SK-N-SH (cell line): ENCODE measurements around the gene KNSTRN. TPM values are rescaled to one million over a fixed set of nuclear protein-coding genes. Genes with fewer than 3 reads are reported as not detected.

Experiments used
- CTCF ChIP-seq: fragments of 200-600 bp; sonication (generic); IDR thresholded peaks from 2 replicates; pipeline ENCODE4 v1.6.1; 2017; ENCODE audit warnings: antibody characterized with exemption, mild to moderate bottlenecking, moderate library complexity
- ELF1 ChIP-seq: IDR thresholded peaks from 2 replicates; pipeline ENCODE4 v1.4.0; 2012
- EP300 ChIP-seq, 2 experiments: IDR thresholded peaks; 2 replicates each; pipeline versions ENCODE4 v1.4.0 to v1.6.1; 2012; ENCODE audit warnings: borderline replicate concordance in 1 of 2, low read depth in 1 of 2, low read length in 1 of 2
- EZH2phosphoT487 ChIP-seq: fragments of 200-600 bp; sonication (generic); IDR thresholded peaks from 2 replicates; pipeline ENCODE4 v1.6.1; 2017; ENCODE audit warnings: low read depth, mixed run types, mild to moderate bottlenecking, antibody characterized with exemption, moderate library complexity, borderline replicate concordance
- FOXM1 ChIP-seq: IDR thresholded peaks from 2 replicates; pipeline ENCODE4 v1.4.0; 2012; ENCODE audit warnings: low read depth, mild to moderate bottlenecking
- GABPA ChIP-seq: IDR thresholded peaks from 2 replicates; pipeline ENCODE4 v1.4.0; 2012; ENCODE audit warnings: low read depth, mild to moderate bottlenecking
- IRF3 ChIP-seq: fragments of 150-350 bp; IDR thresholded peaks from 2 replicates; pipeline ENCODE4 v1.6.1; 2016; ENCODE audit warnings: mild to moderate bottlenecking, low read depth, low read length
- MAX ChIP-seq: IDR thresholded peaks from 2 replicates; pipeline ENCODE4 v1.4.0; 2012; ENCODE audit warnings: low read depth
- MEF2A ChIP-seq: IDR thresholded peaks from 2 replicates; pipeline ENCODE4 v1.4.0; 2012; ENCODE audit warnings: low read depth, borderline replicate concordance
- MXI1 ChIP-seq: IDR thresholded peaks from 2 replicates; pipeline ENCODE4 v1.6.1; 2012; ENCODE audit warnings: mild to moderate bottlenecking, low read depth, low read length, improper control_type of control experiment
- NFIC ChIP-seq: IDR thresholded peaks from 2 replicates; pipeline ENCODE4 v1.4.0; 2012; ENCODE audit warnings: borderline replicate concordance
- NRF1 ChIP-seq: IDR thresholded peaks from 2 replicates; pipeline ENCODE4 v1.6.1; 2012; ENCODE audit warnings: low read depth, mild to moderate bottlenecking, low read length
- PBX3 ChIP-seq: IDR thresholded peaks from 2 replicates; pipeline ENCODE4; 2012
- SIN3A ChIP-seq: IDR thresholded peaks from 2 replicates; pipeline ENCODE4 v1.6.1; 2012; ENCODE audit warnings: low read depth, mild to moderate bottlenecking, low read length, moderate library complexity, borderline replicate concordance
- USF1 ChIP-seq: IDR thresholded peaks from 2 replicates; pipeline ENCODE4 v1.4.0; 2012; ENCODE audit warnings: low read depth, borderline replicate concordance
- USF2 ChIP-seq: fragments of 150-350 bp; IDR thresholded peaks from 2 replicates; pipeline ENCODE4 v1.6.1; 2017; ENCODE audit warnings: antibody characterized with exemption, low read length, low read depth, borderline replicate concordance
- YY1 ChIP-seq: IDR thresholded peaks from 2 replicates; pipeline ENCODE4 v1.4.0; 2012; ENCODE audit warnings: low read depth, mild to moderate bottlenecking
- ZBTB33 ChIP-seq: IDR thresholded peaks from 2 replicates; pipeline ENCODE4 v1.4.0; 2012; ENCODE audit warnings: low read depth, borderline replicate concordance
- polyA plus RNA-seq, 3 experiments: library from polyadenylated mRNA; depleted of rRNA; stranded (reverse); fragments of >200 nt; gene quantifications; 2 replicates each; pipeline ENCODE4 v1.2.3, GENCODE V29; 2012

The KNSTRN gene
- polyA plus RNA-seq, 1 of the 3 experiments (the other 2 are of a cell fraction): 25.5 TPM

GRCh38 chr15:40405501-40406381, 23.2 kb downstream of the KNSTRN start, which contains the start of gene IVD (continued):
- TF ChIP-seq USF1: no peak
- peak; percentile 20; the same call in 1 of the 2 replicates for TF ChIP-seq SIN3A
- 0 out of 2 replicates have a peak, but pooled peaks have one; percentile 10 for TF ChIP-seq NRF1
- no peak for TF ChIP-seq ZBTB33
- TF ChIP-seq IRF3: no peak; the same call in 1 of the 2 replicates
- TF ChIP-seq GABPA: no peak
- peak; percentile 68; the same call in 1 of the 2 replicates for TF ChIP-seq MAX
- TF ChIP-seq PBX3: peak; percentile 99
- no peak for TF ChIP-seq CTCF
- TF ChIP-seq MXI1: peak; percentile 91
- TF ChIP-seq ELF1: no peak
- peak; percentile 88 for TF ChIP-seq YY1
- TF ChIP-seq MEF2A: no peak
- TF ChIP-seq USF2: no peak
- TF ChIP-seq EP300 (IDR thresholded peaks at IDR 0.05; ENCODE audit: borderline replicate concordance in 1 of 2, low read depth in 1 of 2, low read length in 1 of 2): no peak
- no peak for TF ChIP-seq FOXM1
- TF ChIP-seq NFIC: peak; percentile 39; the same call in 1 of the 2 replicates
- no peak for TF ChIP-seq EZH2phosphoT487
- TF ChIP-seq, all 33 proteins: peak for 12
